ENCODE measurements around the gene DNAAF8.

Gene DNAAF8

GRCh38 chr16:4687416-4687815 is 46.9 kb upstream of the DNAAF8 start:
- DNase-seq = no peak
- TF ChIP-seq CTCF (IDR thresholded peaks at IDR 0.05; ENCODE audit: low read depth, low read length, missing control alignments) = no peak
- Histone ChIP-seq H3K27ac (no peak overlapping the region), H3K27me3 (replicated peaks) (no peaks in the 10 kb centered on the region), H3K4me3 (ENCODE audit: low read depth, low read length) (no peak overlapping the region), H3K36me3 (replicated peaks) (peaks cover 50% of the 10 kb centered on the region)
- in situ Hi-C loops (cut with HindIII; ENCODE audit: low pct_ligation_motif_present, low sequenced_read_pairs) = no loop called here

DNA sequence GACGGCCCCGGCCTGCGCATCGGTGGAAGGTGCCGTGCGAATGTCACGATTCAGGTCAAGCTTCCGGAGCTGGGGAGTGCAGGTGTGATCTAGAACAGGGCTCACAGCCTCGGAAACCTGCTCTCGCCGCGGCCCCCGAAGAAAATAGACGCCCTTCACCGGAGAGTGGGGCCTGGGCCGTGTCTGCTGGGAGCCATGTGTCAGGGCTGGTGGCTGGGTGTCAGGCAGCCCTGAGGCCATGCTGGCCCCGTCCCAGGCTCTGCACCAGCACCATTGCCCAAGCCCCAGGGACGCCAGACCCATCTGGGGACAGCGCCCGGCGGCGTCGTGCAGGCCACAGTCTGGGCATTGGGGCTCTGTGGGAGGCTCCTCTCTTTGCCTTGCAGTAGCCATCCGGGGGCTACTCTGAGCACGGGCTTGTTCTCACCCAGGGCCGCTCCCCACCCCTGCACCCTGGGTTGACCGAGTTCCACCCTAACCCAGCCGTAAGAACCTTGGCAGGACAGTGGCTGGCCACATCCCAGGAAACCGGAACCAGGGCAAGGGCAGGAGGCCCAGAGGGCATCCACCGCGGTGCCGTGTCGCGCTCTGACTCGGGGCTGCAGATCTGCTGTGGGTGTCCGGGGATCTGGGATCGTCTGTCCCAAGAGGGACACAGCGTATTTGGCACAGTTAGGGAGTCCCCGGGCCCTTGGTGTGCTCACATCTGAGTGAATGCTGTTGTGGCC is 46.2 kb upstream of the DNAAF8 start:
- Histone ChIP-seq H3K27me3 (replicated peaks) (no peaks in the 10 kb centered on the region), H3K4me3 (ENCODE audit: low read depth, low read length) (no peak overlapping the region), H3K36me3 (replicated peaks) (peaks cover 43% of the 10 kb centered on the region), H3K27ac (no peak overlapping the region)
- no peak for TF ChIP-seq CTCF (IDR thresholded peaks at IDR 0.05; ENCODE audit: low read depth, low read length, missing control alignments)
- no peak for DNase-seq
- in situ Hi-C loops (cut with HindIII; ENCODE audit: low pct_ligation_motif_present, low sequenced_read_pairs) = no loop called here

- DNase-seq = no peak
- Histone ChIP-seq H3K27ac (no peak overlapping the region), H3K27me3 (replicated peaks) (no peaks in the 10 kb centered on the region), H3K36me3 (replicated peaks) (peaks cover 39% of the 10 kb centered on the region), H3K4me3 (ENCODE audit: low read depth, low read length) (no peak overlapping the region)
- TF ChIP-seq CTCF (IDR thresholded peaks at IDR 0.05; ENCODE audit: low read depth, low read length, missing control alignments) = no peak
- in situ Hi-C loops (cut with HindIII; ENCODE audit: low pct_ligation_motif_present, low sequenced_read_pairs) = no loop called here
Observed at GRCh38 chr16:4688674-4689045, 45.7 kb upstream of the DNAAF8 start.

GRCh38 chr16:4689091-4689671 is 45.2 kb upstream of the DNAAF8 start:
- Histone ChIP-seq H3K4me3 (ENCODE audit: low read depth, low read length) (no peak overlapping the region), H3K27me3 (replicated peaks) (no peaks in the 10 kb centered on the region), H3K27ac (no peak overlapping the region), H3K36me3 (replicated peaks) (peaks cover 36% of the 10 kb centered on the region)
- DNase-seq = no peak
- in situ Hi-C loops (cut with HindIII; ENCODE audit: low pct_ligation_motif_present, low sequenced_read_pairs) = no loop called here
- no peak for TF ChIP-seq CTCF (IDR thresholded peaks at IDR 0.05; ENCODE audit: low read depth, low read length, missing control alignments)

DNA sequence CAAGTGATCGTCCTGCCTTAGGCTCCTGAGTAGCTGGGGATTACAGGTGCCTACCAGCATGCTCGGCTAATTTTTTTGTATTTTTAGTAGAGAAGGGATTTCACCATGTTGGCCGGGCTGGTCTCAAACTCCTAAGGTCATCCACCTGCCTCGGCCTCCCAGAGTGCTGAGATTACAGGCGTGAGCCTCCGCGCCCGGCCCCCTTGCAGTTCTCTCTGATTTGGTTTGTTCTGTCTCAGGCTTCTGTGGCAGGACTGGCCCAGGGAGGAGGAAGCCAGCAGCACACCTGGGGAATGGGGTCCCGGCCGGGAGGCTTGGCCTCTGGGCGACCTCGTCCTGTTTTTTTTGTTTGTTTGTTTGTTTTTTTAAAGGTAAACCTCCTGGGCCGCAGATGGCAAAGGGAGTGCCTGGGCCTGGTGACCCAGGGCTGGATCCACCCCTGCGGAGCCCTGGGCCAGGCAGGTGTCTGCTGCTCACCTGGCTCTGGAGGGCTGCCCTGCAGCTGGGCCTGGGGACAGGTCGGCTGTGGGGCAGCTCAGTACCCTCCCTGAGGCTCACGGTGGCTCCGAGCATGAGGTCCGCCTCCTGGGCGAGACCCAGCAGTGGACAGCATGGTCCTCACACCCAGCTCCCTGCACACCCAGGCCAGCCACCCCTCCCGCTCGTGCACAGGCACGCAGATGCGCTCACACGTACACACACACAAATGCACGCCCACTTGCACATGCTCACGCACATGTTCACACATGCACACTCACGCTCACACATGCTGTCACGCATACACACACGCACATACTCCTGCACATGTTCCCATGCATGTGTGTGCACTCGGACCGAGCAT is 44.3 kb upstream of the DNAAF8 start:
- Histone ChIP-seq H3K27me3 (replicated peaks) (no peaks in the 10 kb centered on the region), H3K4me3 (ENCODE audit: low read depth, low read length) (no peak overlapping the region), H3K36me3 (replicated peaks) (peaks cover 28% of the 10 kb centered on the region), H3K27ac (no peak overlapping the region)
- TF ChIP-seq CTCF (IDR thresholded peaks at IDR 0.05; ENCODE audit: low read depth, low read length, missing control alignments) = no peak
- DNase-seq = no peak
- in situ Hi-C loops (cut with HindIII; ENCODE audit: low pct_ligation_motif_present, low sequenced_read_pairs) = no loop called here

Measured in brain microvascular endothelial cell (primary cell).